NT2/D1 (cell line): ENCODE results near the gene SMCR8.
A peak's percentile ranks its signal among the peaks of the same experiment; 100 is the strongest.

Experiments
- DNase-seq: peaks from one replicate; pipeline ENCODE4 v3.0.0-alpha.2; 2011; ENCODE audit warnings: low read depth, low spot score
- H3K27me3 ChIP-seq: 2 replicates; pipeline ENCODE4 v1.6.0; 2011; ENCODE audit warnings: mild to moderate bottlenecking; ENCODE audit not compliant: insufficient read length, insufficient read depth
- H3K36me3 ChIP-seq: 2 replicates; pipeline ENCODE4 v1.6.1; 2011; ENCODE audit warnings: mild to moderate bottlenecking, low read length, mixed read lengths; ENCODE audit not compliant: insufficient read depth, insufficient read length
- H3K4me1 ChIP-seq: 2 replicates; pipeline ENCODE4 v1.5.1; 2011; ENCODE audit not compliant: insufficient read depth, insufficient read length
- H3K4me3 ChIP-seq: 2 replicates; pipeline ENCODE4 v1.5.1; 2011; ENCODE audit warnings: low read depth; ENCODE audit not compliant: insufficient read length
- H3K9ac ChIP-seq: 2 replicates; pipeline ENCODE4 v1.6.0; 2011; ENCODE audit warnings: low read depth; ENCODE audit not compliant: insufficient read length
- H3K9me3 ChIP-seq: 2 replicates; pipeline ENCODE4 v1.5.1; 2011; ENCODE audit warnings: mild to moderate bottlenecking, low read length; ENCODE audit not compliant: insufficient read depth
- SUZ12 ChIP-seq: IDR thresholded peaks from 2 replicates; pipeline ENCODE4 v1.6.1; 2011; ENCODE audit not compliant: insufficient read length, insufficient read depth; ENCODE audit errors: extremely low read depth
- YY1 ChIP-seq: IDR thresholded peaks from 2 replicates; pipeline ENCODE4 v1.6.1; 2011; ENCODE audit not compliant: insufficient read length, insufficient read depth
- ZNF274 ChIP-seq: IDR thresholded peaks from 2 replicates; pipeline ENCODE4 v1.6.1; 2011; ENCODE audit warnings: mild to moderate bottlenecking, low read depth, low read length

SMCR8 gene

GRCh38 chr17:18339933-18340332, 24.8 kb downstream of the SMCR8 start:
- H3K9me3 ChIP-seq, result peaks cover 27% of the 10 kb centered on the region; the same call in 1 of the 2 replicates
- H3K4me3 ChIP-seq, result no peak overlapping the region
- no peak for DNase-seq
- H3K36me3 ChIP-seq, result peaks cover 65% of the 10 kb centered on the region
- no peak overlapping the region for H3K9ac ChIP-seq
- no peaks in the 10 kb centered on the region for H3K27me3 ChIP-seq
- no peaks in the 10 kb centered on the region for H3K4me1 ChIP-seq
- TF ChIP-seq ZNF274 (no peak), YY1 (no peak), SUZ12 (no peak)

DNA sequence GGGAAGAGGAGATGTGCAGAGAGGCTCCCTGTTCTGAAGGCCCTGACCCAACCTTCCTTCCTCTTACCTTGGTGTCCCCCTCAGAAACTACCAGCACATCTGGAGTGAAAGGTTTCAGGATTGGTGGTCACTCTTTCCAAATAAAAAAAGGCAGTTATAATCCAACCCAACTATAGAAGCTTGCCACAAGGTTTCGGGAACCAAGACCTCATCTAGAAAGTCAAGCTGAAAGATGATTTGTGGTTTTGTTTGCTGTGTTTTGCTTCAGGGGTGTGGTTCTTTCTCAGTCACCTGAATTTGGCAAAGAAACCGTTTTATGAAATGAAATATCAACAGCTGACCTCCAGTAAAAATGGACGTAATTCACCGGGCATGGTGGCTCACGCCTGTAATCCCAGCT, 28.9 kb downstream of the SMCR8 start:
- H3K27me3 ChIP-seq, result no peaks in the 10 kb centered on the region
- TF ChIP-seq SUZ12, result no peak
- TF ChIP-seq ZNF274, result no peak
- DNase-seq, result no peak
- H3K4me3 ChIP-seq, result no peak overlapping the region
- H3K9ac ChIP-seq, result no peak overlapping the region
- peaks cover 19% of the 10 kb centered on the region; the same call in 1 of the 2 replicates for H3K9me3 ChIP-seq
- H3K36me3 ChIP-seq, result peaks cover 78% of the 10 kb centered on the region
- H3K4me1 ChIP-seq, result no peaks in the 10 kb centered on the region

DNA sequence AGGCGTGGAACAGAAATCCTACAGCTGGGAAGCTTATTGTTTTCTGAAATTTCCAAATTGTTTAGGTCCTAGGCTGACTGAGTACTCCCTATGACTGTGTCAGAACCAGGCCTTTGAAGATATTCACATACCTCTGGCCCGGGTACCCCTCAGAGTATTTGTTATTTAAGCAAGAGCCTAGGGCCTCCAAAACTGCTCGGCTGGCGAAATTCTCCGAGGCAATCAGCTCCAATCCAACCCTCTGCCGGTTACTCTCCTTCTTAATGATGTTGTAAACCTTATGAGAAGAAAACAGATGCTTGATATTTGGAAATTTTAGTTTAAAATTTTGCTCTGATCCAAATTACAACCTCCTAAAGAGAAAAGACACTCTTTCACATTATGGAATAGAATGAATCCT, 38.4 kb downstream of the SMCR8 start:
- H3K27me3 ChIP-seq, result no peaks in the 10 kb centered on the region
- no peak for TF ChIP-seq SUZ12
- no peak for TF ChIP-seq YY1
- TF ChIP-seq ZNF274, result no peak
- H3K9ac ChIP-seq, result no peak overlapping the region
- peaks cover 45% of the 10 kb centered on the region for H3K36me3 ChIP-seq
- H3K9me3 ChIP-seq, result no peaks in the 10 kb centered on the region
- H3K4me3 ChIP-seq, result no peak overlapping the region
- no peaks in the 10 kb centered on the region for H3K4me1 ChIP-seq
- no peak for DNase-seq

- DNase-seq, result no peak
- H3K9ac ChIP-seq, result no peak overlapping the region
These were observed 41.5 kb downstream of the SMCR8 start for GRCh38 chr17:18356624-18357023.

GRCh38 chr17:18360518-18360917, 45.4 kb downstream of the SMCR8 start:
- Histone ChIP-seq H3K9me3 (no peaks in the 10 kb centered on the region), H3K27me3 (no peaks in the 10 kb centered on the region), H3K9ac (no peak overlapping the region), H3K36me3 (peaks cover 26% of the 10 kb centered on the region), H3K4me1 (peaks cover 2% of the 10 kb centered on the region), H3K4me3 (no peak overlapping the region)
- TF ChIP-seq SUZ12, result no peak
- no peak for TF ChIP-seq ZNF274
- TF ChIP-seq YY1, result no peak
- no peak for DNase-seq

More at GRCh38 chr17:18356624-18357023, 41.5 kb downstream of the SMCR8 start:
- Histone ChIP-seq H3K27me3 (no peaks in the 10 kb centered on the region), H3K9me3 (no peaks in the 10 kb centered on the region), H3K36me3 (peaks cover 50% of the 10 kb centered on the region), H3K4me1 (no peaks in the 10 kb centered on the region), H3K4me3 (no peak overlapping the region)
- TF ChIP-seq ZNF274 (no peak), SUZ12 (no peak), YY1 (no peak)

DNA sequence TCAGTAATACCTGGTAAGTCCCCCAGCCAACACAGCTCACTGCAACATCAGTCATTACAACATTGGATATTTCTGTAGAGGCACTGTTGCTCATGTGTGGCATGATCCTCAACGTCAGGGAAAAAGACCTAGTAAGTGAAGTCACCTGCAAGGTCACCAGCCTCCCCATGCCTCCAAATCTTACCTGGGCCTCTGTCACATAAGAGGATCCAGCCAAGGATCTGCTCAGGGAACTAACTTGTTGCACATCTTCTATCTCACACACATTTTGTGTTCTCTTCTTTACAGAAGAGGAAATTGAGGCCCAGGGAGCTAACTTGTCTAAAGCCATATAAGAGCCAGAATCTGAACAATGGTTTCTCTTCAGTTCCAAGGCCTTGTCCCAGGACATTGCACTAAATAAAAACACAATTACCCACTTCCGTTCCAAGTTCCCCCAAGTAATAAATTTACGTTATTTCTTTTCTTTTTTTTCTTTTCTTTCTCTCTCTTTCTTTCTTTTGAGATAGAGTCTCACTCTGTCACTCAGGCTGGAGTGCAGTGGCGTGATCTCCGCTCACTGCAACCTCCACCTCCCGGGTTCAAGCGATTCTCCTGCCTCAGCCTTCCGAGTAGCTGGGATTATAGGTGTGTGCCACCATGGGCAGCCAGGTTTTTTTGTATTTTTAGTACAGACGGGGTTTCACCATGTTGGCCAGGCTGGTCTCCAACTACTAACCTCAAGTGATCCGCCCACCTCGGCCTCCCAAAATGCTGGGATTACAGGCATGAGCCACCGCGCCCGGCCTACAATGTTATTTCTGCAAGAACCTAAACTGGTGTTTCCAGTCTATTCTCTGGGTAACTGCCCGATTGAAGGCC, 47.0 kb downstream of the SMCR8 start:
- H3K9ac ChIP-seq, result peak overlapping the region; percentile 92
- peak overlapping the region; percentile 76 for H3K4me3 ChIP-seq

DNA sequence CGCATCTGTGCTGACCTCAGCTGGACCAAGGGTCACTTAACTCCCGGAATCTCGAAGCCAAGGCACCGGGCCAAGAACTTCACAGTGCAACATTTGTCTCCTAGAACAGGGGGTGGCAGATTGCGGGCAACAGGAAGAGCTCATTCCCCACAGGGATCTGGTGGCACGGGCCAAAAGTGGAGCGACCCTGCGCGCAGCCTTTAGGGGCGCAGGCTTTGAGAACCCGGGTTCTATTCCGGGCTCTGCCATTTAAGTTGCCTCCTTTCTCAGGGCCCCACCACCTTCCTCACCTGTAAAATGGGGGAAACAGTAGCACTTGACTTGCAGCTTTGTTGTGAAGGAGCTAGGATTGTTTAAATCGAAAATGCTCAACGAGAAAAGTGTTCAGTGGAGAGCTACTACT, 47.6 kb downstream of the SMCR8 start:
- peak overlapping the region; percentile 76 for H3K4me3 ChIP-seq
- peaks cover 17% of the 10 kb centered on the region for H3K36me3 ChIP-seq
- peaks cover 2% of the 10 kb centered on the region for H3K4me1 ChIP-seq
- H3K27me3 ChIP-seq, result no peaks in the 10 kb centered on the region
- H3K9me3 ChIP-seq, result no peaks in the 10 kb centered on the region
- no peak for DNase-seq
- H3K9ac ChIP-seq, result peak overlapping the region; percentile 92
- no peak for TF ChIP-seq YY1
- TF ChIP-seq SUZ12, result no peak
- TF ChIP-seq ZNF274, result no peak

More for the DNA sequence above, 47.0 kb downstream of the SMCR8 start:
- TF ChIP-seq SUZ12 (no peak), YY1 (no peak), ZNF274 (no peak)
- Histone ChIP-seq H3K4me1 (peaks cover 2% of the 10 kb centered on the region), H3K27me3 (no peaks in the 10 kb centered on the region), H3K9me3 (no peaks in the 10 kb centered on the region), H3K36me3 (peaks cover 17% of the 10 kb centered on the region)
- no peak for DNase-seq
